NCI-H446 (cell line): ENCODE measurements around the gene HRK.
"Not testable (repeated sequence)": the region's sequence is repeated elsewhere in the genome, so short reads cannot be mapped to it uniquely, and the experiment has no call there.

Experiments
- DNase-seq, 2 experiments: peaks; one replicate each; lab custom pipeline; 2025; lab: John Stamatoyannopoulos, UW

Gene HRK

GRCh38 chr12:116818948-116819832, 62.1 kb downstream of the HRK start:
- DNase-seq = peak; percentile 89 to 96

GRCh38 chr12:116818341-116818856, 62.8 kb downstream of the HRK start:
- no peak for DNase-seq

GRCh38 chr12:116814766-116815165, 66.5 kb downstream of the HRK start:
- not testable (repeated sequence) for DNase-seq

- no peak for DNase-seq
Observed at GRCh38 chr12:116813271-116814041, 67.8 kb downstream of the HRK start.

- DNase-seq = no peak
Observed at GRCh38 chr12:116812238-116812637, 69.0 kb downstream of the HRK start.

GRCh38 chr12:116808113-116809105, 72.8 kb downstream of the HRK start:
- no peak for DNase-seq

- no peak for DNase-seq
Observed at GRCh38 chr12:116807546-116807945, 73.7 kb downstream of the HRK start.

- no peak for DNase-seq
Observed at GRCh38 chr12:116806845-116807440, 74.3 kb downstream of the HRK start.
